ENCODE results near the gene ORAI3. TPM values are rescaled to one million over a fixed set of nuclear protein-coding genes. Genes with fewer than 3 reads are reported as not detected.

ORAI3 gene
- total RNA-seq, 1 donor from 2014 or later: 10.2 TPM

GRCh38 chr16:30941600-30942425 is 7.1 kb upstream of the ORAI3 start:
- Histone ChIP-seq H3K9me3 (ENCODE audit: low read depth) (no peaks in the 10 kb centered on the region), H3K4me1 (no peaks in the 10 kb centered on the region), H3K79me2 (ENCODE audit: low read depth) (peaks cover 12% of the 10 kb centered on the region), H3K36me3 (peaks cover 9% of the 10 kb centered on the region), H3F3A (ENCODE audit: low read depth) (peaks cover 39% of the 10 kb centered on the region), H3K27ac (peak overlapping the region; percentile 46), H2AFZ (replicated peaks) (no peak overlapping the region), H3K27me3 (no peaks in the 10 kb centered on the region), H4K20me1 (ENCODE audit: low read depth) (peaks cover 20% of the 10 kb centered on the region), H3K9ac (no peak overlapping the region), H3K4me3 (no peak overlapping the region), H3K4me2 (no peak overlapping the region)
- no peaks in the 10 kb centered on the region for H3K9me3 Mint-ChIP-seq
- H3K4me1 Mint-ChIP-seq: peaks cover 25% of the 10 kb centered on the region
- TF ChIP-seq EZH2 (IDR thresholded peaks at IDR 0.05): no peak
- TF ChIP-seq EZH2phosphoT487 (IDR thresholded peaks at IDR 0.05): no peak
- TF ChIP-seq, protein P1, sequence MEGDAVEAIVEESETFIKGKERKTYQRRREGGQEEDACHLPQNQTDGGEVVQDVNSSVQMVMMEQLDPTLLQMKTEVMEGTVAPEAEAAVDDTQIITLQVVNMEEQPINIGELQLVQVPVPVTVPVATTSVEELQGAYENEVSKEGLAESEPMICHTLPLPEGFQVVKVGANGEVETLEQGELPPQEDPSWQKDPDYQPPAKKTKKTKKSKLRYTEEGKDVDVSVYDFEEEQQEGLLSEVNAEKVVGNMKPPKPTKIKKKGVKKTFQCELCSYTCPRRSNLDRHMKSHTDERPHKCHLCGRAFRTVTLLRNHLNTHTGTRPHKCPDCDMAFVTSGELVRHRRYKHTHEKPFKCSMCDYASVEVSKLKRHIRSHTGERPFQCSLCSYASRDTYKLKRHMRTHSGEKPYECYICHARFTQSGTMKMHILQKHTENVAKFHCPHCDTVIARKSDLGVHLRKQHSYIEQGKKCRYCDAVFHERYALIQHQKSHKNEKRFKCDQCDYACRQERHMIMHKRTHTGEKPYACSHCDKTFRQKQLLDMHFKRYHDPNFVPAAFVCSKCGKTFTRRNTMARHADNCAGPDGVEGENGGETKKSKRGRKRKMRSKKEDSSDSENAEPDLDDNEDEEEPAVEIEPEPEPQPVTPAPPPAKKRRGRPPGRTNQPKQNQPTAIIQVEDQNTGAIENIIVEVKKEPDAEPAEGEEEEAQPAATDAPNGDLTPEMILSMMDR (IDR thresholded peaks at IDR 0.05): peak; percentile 76
- H3K27ac Mint-ChIP-seq: peak overlapping the region; percentile 37
- H3K36me3 Mint-ChIP-seq: peaks cover 32% of the 10 kb centered on the region
- peak overlapping the region; percentile 11 for H3K4me3 Mint-ChIP-seq
- DNase-seq (ENCODE audit: low spot score): peak; percentile 83
- H3K27me3 Mint-ChIP-seq (ENCODE audit: insufficient read depth, low read depth): peaks cover 2% of the 10 kb centered on the region

- Mint-ChIP-seq H3K4me1 (peaks cover 28% of the 10 kb centered on the region), H3K27ac (no peak overlapping the region), H3K36me3 (peaks cover 28% of the 10 kb centered on the region), H3K27me3 (ENCODE audit: insufficient read depth, low read depth) (peaks cover 2% of the 10 kb centered on the region), H3K4me3 (no peak overlapping the region), H3K9me3 (no peaks in the 10 kb centered on the region)
- no peak overlapping the region for H3K4me3 ChIP-seq
- H3K27me3 ChIP-seq: no peaks in the 10 kb centered on the region
- no peak overlapping the region for H2AFZ ChIP-seq (replicated peaks)
- peaks cover 20% of the 10 kb centered on the region for H4K20me1 ChIP-seq (ENCODE audit: low read depth)
- peaks cover 42% of the 10 kb centered on the region for H3F3A ChIP-seq (ENCODE audit: low read depth)
- peaks cover 12% of the 10 kb centered on the region for H3K79me2 ChIP-seq (ENCODE audit: low read depth)
- no peak overlapping the region for H3K4me2 ChIP-seq
- TF ChIP-seq, protein P1 (IDR thresholded peaks at IDR 0.05): no peak
- no peak for TF ChIP-seq EZH2phosphoT487 (IDR thresholded peaks at IDR 0.05)
- no peak for TF ChIP-seq EZH2 (IDR thresholded peaks at IDR 0.05)
- H3K27ac ChIP-seq: no peak overlapping the region
- H3K9ac ChIP-seq: no peak overlapping the region
- H3K36me3 ChIP-seq: peaks cover 9% of the 10 kb centered on the region
- no peak for DNase-seq (ENCODE audit: low spot score)
- H3K9me3 ChIP-seq (ENCODE audit: low read depth): no peaks in the 10 kb centered on the region
- H3K4me1 ChIP-seq: peaks cover 5% of the 10 kb centered on the region
These were observed 6.5 kb upstream of the ORAI3 start for GRCh38 chr16:30942426-30942806.

- Mint-ChIP-seq H3K27me3 (ENCODE audit: insufficient read depth, low read depth) (peaks cover 6% of the 10 kb centered on the region), H3K27ac (no peak overlapping the region), H3K9me3 (no peaks in the 10 kb centered on the region), H3K36me3 (peaks cover 25% of the 10 kb centered on the region), H3K4me1 (peaks cover 28% of the 10 kb centered on the region), H3K4me3 (no peak overlapping the region)
- DNase-seq (ENCODE audit: low spot score): no peak
- H2AFZ ChIP-seq (replicated peaks): no peak overlapping the region
- H3K79me2 ChIP-seq (ENCODE audit: low read depth): peaks cover 15% of the 10 kb centered on the region
- no peaks in the 10 kb centered on the region for H3K9me3 ChIP-seq (ENCODE audit: low read depth)
- no peak overlapping the region for H3K9ac ChIP-seq
- H3K4me3 ChIP-seq: no peak overlapping the region
- peaks cover 9% of the 10 kb centered on the region for H3K36me3 ChIP-seq
- H3K27me3 ChIP-seq: no peaks in the 10 kb centered on the region
- TF ChIP-seq EZH2 (IDR thresholded peaks at IDR 0.05) (no peak), EZH2phosphoT487 (IDR thresholded peaks at IDR 0.05) (no peak)
- TF ChIP-seq, protein P1 (IDR thresholded peaks at IDR 0.05): no peak
- H3K27ac ChIP-seq: no peak overlapping the region
- no peak overlapping the region for H3K4me2 ChIP-seq
- peaks cover 10% of the 10 kb centered on the region for H3K4me1 ChIP-seq
- peaks cover 20% of the 10 kb centered on the region for H4K20me1 ChIP-seq (ENCODE audit: low read depth)
- peaks cover 42% of the 10 kb centered on the region for H3F3A ChIP-seq (ENCODE audit: low read depth)
These were observed 4.5 kb upstream of the ORAI3 start for GRCh38 chr16:30944352-30944751.
